C4-2B (cell line): ENCODE results near the gene RBM8A.

ENCODE experiments used
- H3K27ac ChIP-seq: fragments of 450-650 bp; 2 replicates; pipeline ENCODE4 v1.5.1; 2017
- CTCF ChIP-seq: fragments of 450-650 bp; conservative IDR thresholded peaks from 2 replicates; pipeline ENCODE4 v1.5.1; 2017; ENCODE audit warnings: mild to moderate bottlenecking
- ZFX ChIP-seq: fragments of 450-650 bp; IDR thresholded peaks from 2 replicates; pipeline ENCODE4 v1.6.1; 2017

The RBM8A gene

GRCh38 chr1:145893306-145894055 lies 33.8 kb downstream of the RBM8A start:
- H3K27ac ChIP-seq: peak overlapping the region; percentile 85
- no peak for TF ChIP-seq ZFX
- TF ChIP-seq CTCF: no peak

GRCh38 chr1:145892486-145893087 lies 34.7 kb downstream of the RBM8A start:
- H3K27ac ChIP-seq: peak overlapping the region; percentile 85
- TF ChIP-seq CTCF (no peak), ZFX (no peak)

- peak overlapping the region; percentile 85 for H3K27ac ChIP-seq
- TF ChIP-seq ZFX (no peak), CTCF (peak; percentile 99)
Observed at GRCh38 chr1:145891587-145892485, 35.4 kb downstream of the RBM8A start.

GRCh38 chr1:145891143-145891542 lies 36.1 kb downstream of the RBM8A start:
- H3K27ac ChIP-seq: peak overlapping the region; percentile 85; the same call in 1 of the 2 replicates
- TF ChIP-seq CTCF (no peak), ZFX (no peak)

- TF ChIP-seq CTCF: no peak
- TF ChIP-seq ZFX: no peak
- H3K27ac ChIP-seq: peak overlapping the region; percentile 60
Observed at GRCh38 chr1:145889722-145890121, 37.6 kb downstream of the RBM8A start.

- no peak for TF ChIP-seq CTCF
- no peak for TF ChIP-seq ZFX
- no peak overlapping the region for H3K27ac ChIP-seq
Observed at GRCh38 chr1:145887631-145888030, 39.7 kb downstream of the RBM8A start.

- no peak for TF ChIP-seq ZFX
- no peak for TF ChIP-seq CTCF
- H3K27ac ChIP-seq: no peak overlapping the region
Observed at GRCh38 chr1:145886816-145887215, 40.5 kb downstream of the RBM8A start.
